Prostate gland (tissue), 2 donors: ENCODE results near the gene RBBP8.

ENCODE experiments used
- CTCF ChIP-seq, 4 experiments: fragments of 200-600 bp in 2 of 4; fragments of 450-650 bp in 2 of 4; sonication (generic) in 2 of 4; IDR thresholded peaks; 1 replicate in 3 of 4; 2 replicates in 1 of 4; pipeline ENCODE4 v1.5.1; 2016 to 2019; ENCODE audit warnings: antibody characterized with exemption in 4 of 4, mild to moderate bottlenecking in 2 of 4, moderate library complexity in 2 of 4
- POLR2A ChIP-seq: fragments of 450-650 bp; IDR thresholded peaks from one replicate; pipeline ENCODE4 v1.6.1; 2016; ENCODE audit warnings: antibody characterized with exemption, mild to moderate bottlenecking
- POLR2AphosphoS5 ChIP-seq: sonication (generic); formaldehyde crosslinking; IDR thresholded peaks from one replicate; pipeline ENCODE4 v1.6.1; 2017; ENCODE audit warnings: antibody characterized with exemption

GRCh38 chr18:23069481-23069880 is 136.4 kb downstream of the RBBP8 start:
- TF ChIP-seq CTCF (IDR thresholded peaks at IDR 0.05) (no peak), POLR2A (no peak), POLR2AphosphoS5 (no peak)
